ENCODE data around the gene AFF3. TPM values are rescaled to one million over a fixed set of nuclear protein-coding genes. Genes with fewer than 3 reads are reported as not detected.

The AFF3 gene
- total and polyA plus RNA-seq, 2 donors (not counting 3 experiments of a cell fraction or from before 2014, with no cell fraction given), result 0.06 to 0.07 TPM

GRCh38 chr2:99688699-99689098 is 453.7 kb downstream of the AFF3 start:
- TF ChIP-seq MAX (IDR thresholded peaks at IDR 0.05; ENCODE audit: insufficient read depth, insufficient read length) (no peak), MYC (IDR thresholded peaks at IDR 0.05; ENCODE audit: low read depth, low read length) (no peak), POLR2AphosphoS5 (IDR thresholded peaks at IDR 0.05; ENCODE audit: insufficient read depth, low read depth, low read length) (no peak), JUN (IDR thresholded peaks at IDR 0.05; ENCODE audit: borderline replicate concordance, insufficient read depth, insufficient read length, low read depth) (no peak), FOS (IDR thresholded peaks at IDR 0.05; ENCODE audit: borderline replicate concordance, insufficient read depth, low read length) (no peak), GATA2 (IDR thresholded peaks at IDR 0.05; ENCODE audit: insufficient read depth, insufficient read length, low read depth, low read length) (no peak), EZH2 (IDR thresholded peaks at IDR 0.05; ENCODE audit: borderline replicate concordance, low read depth, low read length, severe bottlenecking) (no peak), POLR2A (IDR thresholded peaks at IDR 0.05; ENCODE audit: low read depth, low read length) (no peak)
- TF ChIP-seq, protein P1, sequence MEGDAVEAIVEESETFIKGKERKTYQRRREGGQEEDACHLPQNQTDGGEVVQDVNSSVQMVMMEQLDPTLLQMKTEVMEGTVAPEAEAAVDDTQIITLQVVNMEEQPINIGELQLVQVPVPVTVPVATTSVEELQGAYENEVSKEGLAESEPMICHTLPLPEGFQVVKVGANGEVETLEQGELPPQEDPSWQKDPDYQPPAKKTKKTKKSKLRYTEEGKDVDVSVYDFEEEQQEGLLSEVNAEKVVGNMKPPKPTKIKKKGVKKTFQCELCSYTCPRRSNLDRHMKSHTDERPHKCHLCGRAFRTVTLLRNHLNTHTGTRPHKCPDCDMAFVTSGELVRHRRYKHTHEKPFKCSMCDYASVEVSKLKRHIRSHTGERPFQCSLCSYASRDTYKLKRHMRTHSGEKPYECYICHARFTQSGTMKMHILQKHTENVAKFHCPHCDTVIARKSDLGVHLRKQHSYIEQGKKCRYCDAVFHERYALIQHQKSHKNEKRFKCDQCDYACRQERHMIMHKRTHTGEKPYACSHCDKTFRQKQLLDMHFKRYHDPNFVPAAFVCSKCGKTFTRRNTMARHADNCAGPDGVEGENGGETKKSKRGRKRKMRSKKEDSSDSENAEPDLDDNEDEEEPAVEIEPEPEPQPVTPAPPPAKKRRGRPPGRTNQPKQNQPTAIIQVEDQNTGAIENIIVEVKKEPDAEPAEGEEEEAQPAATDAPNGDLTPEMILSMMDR (IDR thresholded peaks at IDR 0.05; ENCODE audit: extremely low read depth in 1 of 2, insufficient read depth in 1 of 2, low read depth in 1 of 2, low read length in 2 of 2), result no peak
- no peak overlapping the region for H3K9ac ChIP-seq (replicated peaks; ENCODE audit: extremely low read depth, insufficient read depth, low read length)
- POLR2A ChIA-PET, result no interaction called here
- no peaks in the 10 kb centered on the region for H3K9me3 ChIP-seq (replicated peaks; ENCODE audit: control insufficient read depth, insufficient read depth, low read length)
- DNase-seq (ENCODE audit: low read depth, low spot score) (no peak), FAIRE-seq (no peak)
- CTCF ChIA-PET, result interaction anchor here (0.8 kb wide), 1 partner anchor 10 kb away, joined by 4 read pairs; no protein-coding TSS in a partner anchor
- H3K4me1 ChIP-seq (ENCODE audit: control insufficient read depth, extremely low read depth, insufficient read depth, low read length), result no peaks in the 10 kb centered on the region
- no peaks in the 10 kb centered on the region for H3K9me1 ChIP-seq (replicated peaks; ENCODE audit: control insufficient read depth, extremely low read depth, insufficient read depth, low read length)
- H3K4me2 ChIP-seq (ENCODE audit: insufficient read depth, low read length), result no peak overlapping the region
- no peaks in the 10 kb centered on the region for H4K20me1 ChIP-seq (replicated peaks; ENCODE audit: control insufficient read depth, extremely low read depth, insufficient read depth, low read length)
- H2AFZ ChIP-seq (ENCODE audit: low read depth, low read length), result no peak overlapping the region
- intact Hi-C loops (cut with micrococcal nuclease), result no loop called here
- H3K36me3 ChIP-seq (ENCODE audit: control insufficient read depth in 2 of 2, extremely low read depth in 1 of 2, insufficient read depth in 2 of 2, low read length in 2 of 2), result no peaks in the 10 kb centered on the region
- dilution Hi-C loops (cut with MboI; ENCODE audit: extremely low pct_ligation_motif_present, low sequenced_read_pairs), result no loop called here
- H3K79me2 ChIP-seq (ENCODE audit: control insufficient read depth, insufficient read depth, low read length), result no peaks in the 10 kb centered on the region
- H3K27ac ChIP-seq (ENCODE audit: insufficient read depth, low read depth, low read length), result no peak overlapping the region
- no peak overlapping the region for H3K4me3 ChIP-seq (replicated peaks in 1 of 3; ENCODE audit: insufficient read depth in 1 of 3, low read depth in 1 of 3, low read length in 3 of 3)
- H3K27me3 ChIP-seq (ENCODE audit: control insufficient read depth in 2 of 2, insufficient read depth in 2 of 2, low read length in 2 of 2), result no peaks in the 10 kb centered on the region
- BruUV-seq (replicated peaks), result no TSS peak
